Dendritic cell treated with granulocyte-macrophage colony-stimulating factor and Interleukin-4, amounts not matched to agents 40 ng/mL and 50 ng/mL, for 4 days (primary cell): ENCODE data around the gene CSF3R.

Experiments used
- H3K27ac Mint-ChIP-seq: one replicate; pipeline ENCODE4 v1.8.0; 2022; ENCODE audit warnings: mild to moderate bottlenecking, mixed read lengths
- H3K27me3 Mint-ChIP-seq: one replicate; pipeline ENCODE4 v1.8.0; 2022; ENCODE audit warnings: mild to moderate bottlenecking, mixed read lengths
- H3K36me3 Mint-ChIP-seq: one replicate; pipeline ENCODE4 v1.8.0; 2022; ENCODE audit warnings: low read depth, mixed read lengths
- H3K4me1 Mint-ChIP-seq: one replicate; pipeline ENCODE4 v1.8.0; 2022; ENCODE audit warnings: low read depth, mixed read lengths
- H3K4me3 Mint-ChIP-seq: one replicate; pipeline ENCODE4 v1.8.0; 2022; ENCODE audit warnings: mild to moderate bottlenecking, moderate library complexity, mixed read lengths
- H3K9me3 Mint-ChIP-seq: one replicate; pipeline ENCODE4 v1.8.0; 2022; ENCODE audit warnings: mixed read lengths
- intact Hi-C: fragments of 100-400 bp; cut with micrococcal nuclease; formaldehyde crosslinking; loops from one replicate; pipeline ENCODE4 v1.15.0; 2022

The CSF3R gene

GRCh38 chr1:36482724-36483388, at the start of gene CSF3R:
Gene CSF3R (minus strand): TSS chr1:36482913. CDS start chr1:36479496, 3,417 bp downstream.
- peaks cover 35% of the 10 kb centered on the region for H3K36me3 Mint-ChIP-seq
- H3K27me3 Mint-ChIP-seq, result no peaks in the 10 kb centered on the region
- peak within 1 kb of the TSS; percentile 91 for H3K4me3 Mint-ChIP-seq
- peak within 1 kb of the TSS; percentile 89 for H3K27ac Mint-ChIP-seq
- intact Hi-C loops, result no loop called here
- no peaks in the 10 kb centered on the region for H3K9me3 Mint-ChIP-seq
- H3K4me1 Mint-ChIP-seq, result peaks cover 87% of the 10 kb centered on the region

DNA sequence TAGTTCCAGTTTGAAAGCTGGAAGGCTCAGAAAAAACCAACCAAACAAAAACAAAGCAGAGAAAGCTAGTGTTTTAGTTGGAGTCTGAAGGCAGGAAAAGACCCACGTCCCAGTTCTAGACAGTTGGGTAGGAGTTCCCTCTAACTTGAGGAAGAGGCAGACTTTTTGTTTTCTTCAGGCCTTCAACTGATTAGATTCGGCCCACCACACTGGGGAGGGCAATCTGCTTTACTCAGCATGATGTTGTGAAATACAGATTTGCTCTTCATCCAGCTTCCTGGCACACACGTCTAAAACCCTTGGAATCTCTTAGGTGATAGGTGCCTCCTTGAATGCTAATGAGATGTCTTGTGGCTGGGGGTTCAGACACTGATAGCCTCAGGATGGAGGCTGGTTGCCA, 49.1 kb upstream of the CSF3R start:
- no peak overlapping the region for H3K27ac Mint-ChIP-seq
- H3K4me3 Mint-ChIP-seq, result no peak overlapping the region
- H3K27me3 Mint-ChIP-seq, result peaks cover 7% of the 10 kb centered on the region
- H3K36me3 Mint-ChIP-seq, result no peaks in the 10 kb centered on the region
- H3K9me3 Mint-ChIP-seq, result no peaks in the 10 kb centered on the region
- intact Hi-C loops, result no loop called here
- H3K4me1 Mint-ChIP-seq, result no peaks in the 10 kb centered on the region

- H3K4me1 Mint-ChIP-seq, result peaks cover 3% of the 10 kb centered on the region
- H3K27ac Mint-ChIP-seq, result no peak overlapping the region
- H3K4me3 Mint-ChIP-seq, result no peak overlapping the region
- peaks cover 7% of the 10 kb centered on the region for H3K27me3 Mint-ChIP-seq
- intact Hi-C loops, result no loop called here
- no peaks in the 10 kb centered on the region for H3K36me3 Mint-ChIP-seq
- no peaks in the 10 kb centered on the region for H3K9me3 Mint-ChIP-seq
Observed at GRCh38 chr1:36530791-36531190, 48.1 kb upstream of the CSF3R start.

DNA sequence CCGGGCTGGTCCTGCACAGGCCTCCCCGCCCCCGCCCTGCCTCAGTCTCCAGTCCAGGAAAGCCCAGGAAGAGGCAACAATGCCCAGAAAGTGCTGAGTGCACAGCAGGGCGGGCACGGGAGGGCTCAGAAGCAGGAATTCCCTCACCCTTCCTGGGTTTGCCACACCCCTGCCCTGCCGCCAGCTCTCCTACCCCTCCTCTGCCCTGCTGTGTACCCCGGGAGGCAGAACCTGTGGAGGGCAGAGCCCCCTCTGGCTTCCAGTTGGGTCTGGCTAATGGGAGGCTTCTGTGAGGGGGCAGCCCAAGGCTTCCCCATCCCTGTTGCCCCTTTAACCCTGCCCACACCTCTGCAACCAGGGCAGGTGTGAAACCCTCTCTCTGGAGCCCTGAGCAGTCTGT, 47.5 kb upstream of the CSF3R start:
- intact Hi-C loops, result no loop called here
- Mint-ChIP-seq H3K4me1 (peaks cover 5% of the 10 kb centered on the region), H3K27ac (no peak overlapping the region), H3K27me3 (peaks cover 7% of the 10 kb centered on the region), H3K36me3 (no peaks in the 10 kb centered on the region), H3K9me3 (no peaks in the 10 kb centered on the region), H3K4me3 (no peak overlapping the region)

GRCh38 chr1:36529769-36530260, 47.1 kb upstream of the CSF3R start:
- Mint-ChIP-seq H3K4me3 (no peak overlapping the region), H3K27ac (no peak overlapping the region), H3K36me3 (no peaks in the 10 kb centered on the region), H3K4me1 (peaks cover 5% of the 10 kb centered on the region), H3K27me3 (peaks cover 7% of the 10 kb centered on the region), H3K9me3 (no peaks in the 10 kb centered on the region)
- intact Hi-C loops, result no loop called here

GRCh38 chr1:36528361-36529349, 45.9 kb upstream of the CSF3R start:
- Mint-ChIP-seq H3K27ac (no peak overlapping the region), H3K27me3 (peaks cover 7% of the 10 kb centered on the region), H3K4me1 (peaks cover 5% of the 10 kb centered on the region), H3K36me3 (no peaks in the 10 kb centered on the region), H3K9me3 (no peaks in the 10 kb centered on the region), H3K4me3 (no peak overlapping the region)
- intact Hi-C loops, result no loop called here

- H3K4me3 Mint-ChIP-seq, result no peak overlapping the region
- no peak overlapping the region for H3K27ac Mint-ChIP-seq
- peaks cover 2% of the 10 kb centered on the region for H3K27me3 Mint-ChIP-seq
- H3K9me3 Mint-ChIP-seq, result no peaks in the 10 kb centered on the region
- intact Hi-C loops, result no loop called here
- peaks cover 5% of the 10 kb centered on the region for H3K4me1 Mint-ChIP-seq
- no peaks in the 10 kb centered on the region for H3K36me3 Mint-ChIP-seq
Observed at GRCh38 chr1:36525166-36525565, 42.5 kb upstream of the CSF3R start.

DNA sequence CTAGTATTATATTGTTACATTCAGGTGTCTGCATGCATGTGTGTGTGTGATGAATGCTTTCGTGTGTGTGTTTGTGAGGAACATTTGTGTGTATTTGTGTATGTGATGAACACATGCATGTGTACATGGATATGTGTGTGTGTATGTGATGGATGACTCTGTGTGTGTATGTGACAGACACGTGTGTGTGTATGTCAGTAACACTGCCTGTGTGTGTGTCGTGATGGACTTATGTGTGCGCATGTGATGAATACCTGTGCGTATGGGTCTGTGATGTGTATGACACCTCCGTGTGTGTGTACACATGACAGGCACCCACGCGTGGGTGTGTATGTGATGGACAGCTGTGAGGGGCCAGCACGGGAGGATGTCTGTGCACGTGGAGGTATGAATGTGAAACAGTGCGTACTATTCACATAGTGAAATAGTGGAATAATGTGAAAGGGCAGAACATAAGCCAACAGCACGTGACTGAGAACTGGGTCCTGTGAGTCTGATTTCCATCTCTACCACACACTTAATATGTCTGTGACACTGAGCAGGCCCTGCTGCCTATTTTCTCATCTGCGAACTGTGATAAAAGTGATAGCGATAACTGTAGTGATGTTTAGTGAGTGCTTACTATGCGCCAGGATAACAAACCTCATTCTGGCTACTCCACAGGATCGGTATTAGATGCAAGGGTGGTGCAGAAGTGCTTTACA, 41.8 kb upstream of the CSF3R start:
- peaks cover 5% of the 10 kb centered on the region for H3K4me1 Mint-ChIP-seq
- H3K9me3 Mint-ChIP-seq, result no peaks in the 10 kb centered on the region
- intact Hi-C loops, result no loop called here
- no peaks in the 10 kb centered on the region for H3K36me3 Mint-ChIP-seq
- H3K4me3 Mint-ChIP-seq, result no peak overlapping the region
- no peaks in the 10 kb centered on the region for H3K27me3 Mint-ChIP-seq
- H3K27ac Mint-ChIP-seq, result no peak overlapping the region

GRCh38 chr1:36523850-36524249, 41.1 kb upstream of the CSF3R start:
- Mint-ChIP-seq H3K27ac (no peak overlapping the region), H3K36me3 (no peaks in the 10 kb centered on the region), H3K4me1 (peaks cover 5% of the 10 kb centered on the region), H3K9me3 (no peaks in the 10 kb centered on the region), H3K27me3 (no peaks in the 10 kb centered on the region), H3K4me3 (no peak overlapping the region)
- intact Hi-C loops, result no loop called here

DNA sequence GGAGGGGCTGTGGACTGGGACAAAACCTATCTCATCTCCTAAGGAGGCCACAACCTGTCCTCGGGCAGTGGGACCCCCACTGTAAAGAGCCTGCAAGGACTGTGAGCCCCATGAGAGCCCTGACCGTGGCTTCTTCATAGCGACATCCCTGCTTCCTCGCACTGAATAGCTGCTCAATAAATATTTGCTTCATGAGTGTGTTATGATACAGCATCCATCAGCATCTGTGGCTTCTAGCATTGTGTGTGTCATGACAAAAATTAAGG, 40.5 kb upstream of the CSF3R start:
- Mint-ChIP-seq H3K9me3 (no peaks in the 10 kb centered on the region), H3K4me1 (peaks cover 5% of the 10 kb centered on the region), H3K27ac (no peak overlapping the region), H3K27me3 (no peaks in the 10 kb centered on the region), H3K4me3 (no peak overlapping the region), H3K36me3 (no peaks in the 10 kb centered on the region)
- intact Hi-C loops, result no loop called here

DNA sequence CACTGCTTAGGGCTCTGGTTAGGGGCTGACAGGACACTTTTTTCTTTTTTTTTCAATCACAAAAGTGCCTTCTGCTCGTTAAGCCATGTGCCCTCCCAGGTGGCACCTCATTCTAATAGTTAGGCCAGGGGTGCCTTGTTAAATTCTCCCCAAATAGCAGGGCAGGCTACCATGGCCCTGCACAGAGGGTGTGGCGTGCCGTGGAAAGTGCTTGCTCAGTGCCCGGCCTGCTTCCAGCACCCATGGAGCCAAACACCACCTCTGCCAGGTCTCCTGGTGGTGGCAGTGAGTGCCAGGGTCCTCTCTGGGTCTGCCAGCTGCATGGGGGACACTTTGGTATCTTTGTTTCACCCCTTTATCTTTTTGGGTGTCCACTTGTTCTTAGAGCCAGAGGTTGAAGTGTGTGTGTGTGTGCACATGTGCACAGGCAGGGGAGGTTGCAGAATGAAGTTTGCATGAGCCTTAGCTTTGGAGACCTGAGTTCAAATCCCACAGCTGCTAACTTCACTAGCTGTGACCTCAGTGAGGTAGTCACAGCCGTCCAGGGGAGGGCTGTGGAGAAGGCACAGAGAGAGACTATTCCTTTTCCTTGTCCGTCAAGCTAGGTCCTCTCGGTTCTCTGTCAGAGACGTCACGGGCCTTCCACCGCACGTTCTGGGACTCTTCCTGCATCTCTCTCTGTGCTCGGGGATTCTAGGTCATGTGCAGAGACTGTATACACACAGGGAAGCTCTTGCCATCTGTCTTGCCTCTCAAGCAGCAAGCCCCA, 39.9 kb upstream of the CSF3R start:
- no peak overlapping the region for H3K27ac Mint-ChIP-seq

DNA sequence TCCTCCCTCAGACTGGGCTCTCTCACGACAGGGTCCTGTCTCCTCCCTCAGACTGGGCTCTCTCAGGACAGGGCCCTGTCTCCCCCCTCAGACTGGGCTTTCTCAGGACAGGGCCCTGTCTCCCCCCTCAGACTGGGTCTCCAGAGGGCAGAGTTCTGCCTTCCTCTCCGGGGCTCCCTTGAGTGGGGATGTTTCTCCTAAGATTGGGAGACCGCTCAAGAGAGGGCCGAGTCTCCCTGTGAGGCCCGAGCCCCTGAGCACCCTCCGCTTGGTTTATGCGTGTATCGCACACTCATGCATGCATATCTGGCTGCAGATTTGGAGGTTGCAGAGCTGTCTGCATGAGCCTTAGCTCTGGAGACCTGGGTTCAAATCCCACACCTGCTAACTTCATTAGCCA, 39.3 kb upstream of the CSF3R start:
- H3K27ac Mint-ChIP-seq, result peak overlapping the region; percentile 48
- intact Hi-C loops, result no loop called here
- no peak overlapping the region for H3K4me3 Mint-ChIP-seq
- H3K36me3 Mint-ChIP-seq, result no peaks in the 10 kb centered on the region
- no peaks in the 10 kb centered on the region for H3K27me3 Mint-ChIP-seq
- peaks cover 9% of the 10 kb centered on the region for H3K4me1 Mint-ChIP-seq
- H3K9me3 Mint-ChIP-seq, result no peaks in the 10 kb centered on the region

More for the DNA sequence above, 39.9 kb upstream of the CSF3R start:
- no peaks in the 10 kb centered on the region for H3K27me3 Mint-ChIP-seq
- H3K9me3 Mint-ChIP-seq, result no peaks in the 10 kb centered on the region
- no peak overlapping the region for H3K4me3 Mint-ChIP-seq
- no peaks in the 10 kb centered on the region for H3K36me3 Mint-ChIP-seq
- intact Hi-C loops, result no loop called here
- H3K4me1 Mint-ChIP-seq, result peaks cover 5% of the 10 kb centered on the region

DNA sequence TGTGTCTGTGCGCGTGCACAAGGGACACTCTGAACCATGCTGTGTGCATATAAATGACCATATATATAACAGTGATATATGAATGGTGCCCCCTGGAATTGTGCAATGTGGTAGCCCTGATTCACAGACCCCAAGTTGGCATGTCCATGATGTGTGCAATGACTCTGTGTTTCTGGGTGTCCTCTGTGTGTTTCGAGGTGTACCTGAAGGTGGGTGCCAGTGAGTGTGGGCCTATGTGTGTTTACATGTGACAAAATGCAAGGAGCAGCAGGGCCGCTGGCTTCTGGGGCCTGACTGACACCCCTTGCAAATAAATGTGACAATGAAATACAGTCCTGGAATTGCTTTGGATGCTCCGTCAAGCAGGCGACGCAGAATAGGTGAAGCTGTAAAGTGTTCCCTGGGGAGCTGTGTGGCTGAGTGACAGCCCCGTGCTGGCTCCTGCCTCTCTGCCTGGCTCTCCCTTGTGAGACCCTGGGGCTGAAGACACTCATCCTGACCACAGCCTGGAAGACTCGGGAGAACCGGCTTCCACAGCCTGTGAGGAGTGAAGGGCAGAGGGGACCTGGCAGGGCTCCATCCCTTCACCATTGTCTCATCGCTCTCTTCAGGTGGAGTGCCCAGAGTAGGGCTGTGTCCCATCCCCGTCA, 38.2 kb upstream of the CSF3R start:
- H3K9me3 Mint-ChIP-seq, result no peaks in the 10 kb centered on the region
- intact Hi-C loops, result no loop called here
- no peak overlapping the region for H3K4me3 Mint-ChIP-seq
- no peaks in the 10 kb centered on the region for H3K27me3 Mint-ChIP-seq
- H3K27ac Mint-ChIP-seq, result no peak overlapping the region
- H3K36me3 Mint-ChIP-seq, result no peaks in the 10 kb centered on the region
- peaks cover 19% of the 10 kb centered on the region for H3K4me1 Mint-ChIP-seq
